Epithelial cell of esophagus (primary cell): ENCODE results near the gene ABTB1.

ENCODE experiments used
- DNase-seq: peaks from one replicate; pipeline ENCODE4 v3.0.0; 2010; ENCODE audit warnings: low read depth
- H3K4me3 ChIP-seq: 2 replicates; pipeline ENCODE4 v1.5.1; 2011; ENCODE audit warnings: mild to moderate bottlenecking, low read length, control low read depth
- CTCF ChIP-seq: IDR thresholded peaks from 2 replicates; pipeline ENCODE4 v1.5.1; 2011; ENCODE audit warnings: low read depth, mild to moderate bottlenecking, low read length, control low read depth, inconsistent platforms; ENCODE audit not compliant: insufficient read depth; ENCODE audit errors: missing control alignments

Gene ABTB1

GRCh38 chr3:127711021-127711695 is 38.4 kb downstream of the ABTB1 start:
- no peak for TF ChIP-seq CTCF
- no peak for DNase-seq
- no peak overlapping the region for H3K4me3 ChIP-seq

DNA sequence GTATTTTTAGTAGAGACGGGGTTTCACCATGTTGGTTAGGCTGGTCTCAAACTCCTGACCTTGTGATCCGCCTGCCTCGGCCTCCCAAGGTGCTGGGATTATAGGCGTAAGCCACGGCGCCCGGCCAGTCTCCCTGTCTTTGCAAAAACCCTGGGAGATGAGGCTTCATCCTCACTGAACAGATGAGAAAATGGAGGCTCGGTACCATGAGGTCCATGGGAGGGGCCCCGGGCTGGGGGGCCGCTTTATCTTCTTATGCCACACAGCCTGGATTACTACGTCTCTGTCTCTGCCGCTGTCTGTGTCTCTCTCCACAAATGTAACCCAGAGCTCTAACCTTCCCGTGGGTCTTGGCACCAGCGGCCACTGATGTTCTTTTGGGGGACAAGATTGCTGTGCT is 39.1 kb downstream of the ABTB1 start:
- DNase-seq = no peak
- no peak overlapping the region for H3K4me3 ChIP-seq
- TF ChIP-seq CTCF = no peak

GRCh38 chr3:127712461-127712860 is 39.7 kb downstream of the ABTB1 start:
- DNase-seq = no peak
- H3K4me3 ChIP-seq = no peak overlapping the region
- no peak for TF ChIP-seq CTCF

DNA sequence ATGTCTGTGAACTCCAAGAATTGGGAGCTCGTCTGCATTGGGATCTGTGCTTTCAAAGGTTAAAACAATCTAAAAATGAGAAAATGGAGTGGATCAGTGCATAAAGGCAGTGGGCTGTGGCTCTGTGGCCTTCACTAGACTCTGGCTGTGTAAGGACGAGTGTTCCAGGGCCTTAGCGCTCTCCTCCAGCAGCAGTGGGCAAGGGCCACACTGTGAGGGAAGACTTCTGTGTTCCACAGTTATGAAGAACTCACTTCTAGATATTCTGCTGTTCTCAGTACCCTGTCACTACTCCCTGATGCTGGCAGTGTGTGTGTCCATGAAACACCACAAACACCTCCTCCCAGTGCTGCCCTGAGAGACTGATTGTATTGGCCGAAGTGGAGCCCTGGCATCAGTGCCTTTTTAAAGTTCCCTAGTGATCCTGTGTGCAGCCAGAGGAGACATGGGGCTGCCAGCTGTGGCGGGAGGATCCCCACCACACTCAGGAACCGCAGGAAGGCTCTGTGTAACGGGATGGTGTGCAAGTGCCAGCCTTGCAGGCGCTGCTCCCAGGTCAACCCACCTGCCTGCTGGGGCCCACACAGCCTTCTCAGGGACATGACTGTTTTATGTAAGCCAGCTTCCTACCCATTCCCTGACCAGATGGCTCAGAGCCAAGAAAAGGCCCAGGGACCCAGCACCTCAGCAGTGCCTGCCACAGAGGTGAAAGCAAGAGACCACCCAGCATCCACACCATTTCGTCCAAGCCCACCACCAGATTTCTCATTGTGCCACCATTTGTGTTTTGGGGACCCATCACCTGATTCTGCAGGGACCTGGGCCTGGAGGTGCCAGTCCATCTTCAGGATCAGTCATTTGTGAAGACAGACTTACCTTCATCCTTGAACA is 40.4 kb downstream of the ABTB1 start:
- no peak for DNase-seq
- TF ChIP-seq CTCF = no peak
- H3K4me3 ChIP-seq = no peak overlapping the region

DNA sequence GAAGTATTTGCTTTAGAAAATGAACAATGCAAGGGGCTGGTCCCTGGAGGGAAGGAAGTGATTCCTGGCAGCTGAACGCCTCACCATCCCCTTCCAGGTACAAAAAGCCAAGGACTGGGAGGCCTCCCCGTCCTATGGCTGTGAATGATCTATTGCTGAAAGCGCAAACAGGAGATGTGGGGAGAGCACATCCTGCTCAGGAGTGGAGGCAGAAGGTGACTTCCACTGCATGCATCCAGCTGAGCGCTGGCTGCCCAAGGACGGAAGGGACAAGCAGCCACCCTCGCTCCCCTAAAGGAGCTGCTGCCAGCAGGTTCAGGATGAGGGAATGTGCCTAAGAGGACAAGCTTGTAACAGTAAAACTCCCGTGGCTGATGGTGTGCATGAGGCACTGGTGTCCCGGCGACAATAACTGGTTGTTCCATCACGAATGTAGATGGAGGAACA is 41.4 kb downstream of the ABTB1 start:
- DNase-seq = no peak
- H3K4me3 ChIP-seq = no peak overlapping the region
- no peak for TF ChIP-seq CTCF

GRCh38 chr3:127714866-127715265 is 42.1 kb downstream of the ABTB1 start:
- no peak for DNase-seq
- TF ChIP-seq CTCF = no peak
- no peak overlapping the region for H3K4me3 ChIP-seq
